Astrocyte (in vitro differentiated cells and primary cell): ENCODE data around the gene ERCC3.

ENCODE experiments used
- EZH2 ChIP-seq: IDR thresholded peaks from 2 replicates; pipeline ENCODE4 v1.6.1; 2012; ENCODE audit warnings: mild to moderate bottlenecking, low read length, inconsistent platforms; ENCODE audit not compliant: insufficient read depth
- TF ChIP-seq, protein P1 (sequence below): IDR thresholded peaks from 2 replicates; pipeline ENCODE4 v1.5.1; 2011; ENCODE audit warnings: low read depth, mild to moderate bottlenecking, inconsistent platforms, low read length, moderate library complexity; ENCODE audit not compliant: insufficient read depth

DNA sequence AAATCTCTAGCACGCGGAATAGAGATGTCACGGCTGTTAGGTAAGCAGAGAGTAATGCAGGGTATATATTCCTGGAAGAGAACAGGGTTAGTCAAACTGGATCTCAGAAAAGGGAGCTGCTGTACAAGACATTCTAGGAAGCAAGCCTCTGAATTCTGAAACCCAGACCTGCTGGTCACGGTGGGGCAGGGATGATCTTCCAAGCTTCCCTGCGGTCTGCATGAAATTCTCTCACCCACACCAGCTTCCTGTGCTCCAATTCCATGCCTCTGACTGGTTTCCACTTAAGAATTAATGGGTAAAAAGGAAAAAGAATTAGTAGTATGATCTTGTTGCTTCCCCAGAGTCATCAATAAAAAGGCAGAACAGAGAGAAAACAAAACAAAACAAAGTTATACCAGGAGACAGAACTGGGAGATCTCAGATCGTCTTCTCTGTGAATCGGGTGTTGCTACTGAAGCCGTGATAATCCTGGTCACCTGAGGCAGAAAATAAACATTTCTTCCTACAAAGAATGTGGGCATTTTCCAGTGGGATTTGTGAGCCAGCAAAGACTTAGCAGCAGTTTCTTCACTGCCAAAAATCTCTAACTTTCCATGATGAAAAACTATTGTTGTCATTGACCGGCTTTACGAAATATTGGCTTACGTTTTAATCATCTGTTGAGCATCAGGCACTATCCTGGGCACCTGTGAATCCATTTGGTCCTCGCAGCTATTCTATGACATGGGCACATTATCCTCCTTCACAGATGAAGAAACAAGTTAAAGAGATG lies 68.6 kb downstream of the ERCC3 start:
- TF ChIP-seq, protein P1, sequence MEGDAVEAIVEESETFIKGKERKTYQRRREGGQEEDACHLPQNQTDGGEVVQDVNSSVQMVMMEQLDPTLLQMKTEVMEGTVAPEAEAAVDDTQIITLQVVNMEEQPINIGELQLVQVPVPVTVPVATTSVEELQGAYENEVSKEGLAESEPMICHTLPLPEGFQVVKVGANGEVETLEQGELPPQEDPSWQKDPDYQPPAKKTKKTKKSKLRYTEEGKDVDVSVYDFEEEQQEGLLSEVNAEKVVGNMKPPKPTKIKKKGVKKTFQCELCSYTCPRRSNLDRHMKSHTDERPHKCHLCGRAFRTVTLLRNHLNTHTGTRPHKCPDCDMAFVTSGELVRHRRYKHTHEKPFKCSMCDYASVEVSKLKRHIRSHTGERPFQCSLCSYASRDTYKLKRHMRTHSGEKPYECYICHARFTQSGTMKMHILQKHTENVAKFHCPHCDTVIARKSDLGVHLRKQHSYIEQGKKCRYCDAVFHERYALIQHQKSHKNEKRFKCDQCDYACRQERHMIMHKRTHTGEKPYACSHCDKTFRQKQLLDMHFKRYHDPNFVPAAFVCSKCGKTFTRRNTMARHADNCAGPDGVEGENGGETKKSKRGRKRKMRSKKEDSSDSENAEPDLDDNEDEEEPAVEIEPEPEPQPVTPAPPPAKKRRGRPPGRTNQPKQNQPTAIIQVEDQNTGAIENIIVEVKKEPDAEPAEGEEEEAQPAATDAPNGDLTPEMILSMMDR: no peak
- no peak for TF ChIP-seq EZH2
